Keratinocyte (primary cell): Measurements from ENCODE around the gene ANOS1. TPM values are rescaled to one million over a fixed set of nuclear protein-coding genes. Genes with fewer than 3 reads are reported as not detected.

Source experiments
- DNase-seq: peaks from one replicate; pipeline ENCODE4 v3.0.0-alpha.2; 2011; ENCODE audit warnings: low read depth, missing footprints, low spot score
- FAIRE-seq: peaks from 2 replicates; lab custom pipeline; 2011; peaks lifted over from hg19 to GRCh38; lab: Jason Lieb, UNC
- H2AFZ ChIP-seq: 2 replicates; pipeline ENCODE4 v1.6.0; 2012; ENCODE audit warnings: low read length, control low read depth, inconsistent platforms; ENCODE audit not compliant: control insufficient read depth
- H3K27ac ChIP-seq: 2 replicates; pipeline ENCODE4 v1.5.1; 2011; ENCODE audit warnings: low read length; ENCODE audit not compliant: control insufficient read depth, insufficient read depth
- H3K27me3 ChIP-seq: 3 replicates; pipeline ENCODE4 v1.6.0; 2011; ENCODE audit warnings: low read length; ENCODE audit not compliant: control insufficient read depth, insufficient read depth; ENCODE audit errors: extremely low read depth
- H3K36me3 ChIP-seq, 2 experiments: 2 replicates in 1 of 2; 3 replicates in 1 of 2; pipeline ENCODE4 v1.5.1; 2011; ENCODE audit warnings: low read length in 2 of 2, mild to moderate bottlenecking in 1 of 2; ENCODE audit not compliant: control insufficient read depth in 2 of 2, insufficient read depth in 2 of 2; ENCODE audit errors: extremely low read depth in 1 of 2
- H3K4me1 ChIP-seq: 3 replicates; pipeline ENCODE4 v1.5.1; 2011; ENCODE audit warnings: low read length; ENCODE audit not compliant: control insufficient read depth, insufficient read depth; ENCODE audit errors: extremely low read depth
- H3K4me2 ChIP-seq: 3 replicates; pipeline ENCODE4 v1.6.0; 2011; ENCODE audit warnings: low read depth, low read length; ENCODE audit not compliant: control insufficient read depth, insufficient read depth; ENCODE audit errors: extremely low read depth
- H3K4me3 ChIP-seq, 3 experiments: fragments of 200-600 bp in 1 of 3; sonication (generic) in 1 of 3; 2 replicates in 2 of 3; 3 replicates in 1 of 3; pipeline ENCODE4 v1.5.1; 2011 to 2016; ENCODE audit warnings: low read length in 3 of 3, mild to moderate bottlenecking in 3 of 3, control low read depth in 2 of 3, inconsistent platforms in 1 of 3, low read depth in 1 of 3, mixed read lengths in 1 of 3, mixed run types in 1 of 3, moderate library complexity in 1 of 3; ENCODE audit not compliant: control insufficient read depth in 2 of 3, insufficient read depth in 2 of 3; ENCODE audit errors: extremely low read depth in 1 of 3
- H3K79me2 ChIP-seq: 2 replicates; pipeline ENCODE4 v1.6.0; 2012; ENCODE audit warnings: low read length; ENCODE audit not compliant: control insufficient read depth, insufficient read depth
- H3K9ac ChIP-seq: 3 replicates; pipeline ENCODE4 v1.6.0; 2011; ENCODE audit warnings: low read length; ENCODE audit not compliant: control insufficient read depth, insufficient read depth; ENCODE audit errors: extremely low read depth
- H3K9me1 ChIP-seq: 3 replicates; pipeline ENCODE4 v1.6.0; 2011; ENCODE audit warnings: low read length; ENCODE audit not compliant: control insufficient read depth, insufficient read depth; ENCODE audit errors: extremely low read depth
- H3K9me3 ChIP-seq: 2 replicates; pipeline ENCODE4 v1.5.1; 2012; ENCODE audit warnings: low read depth, low read length; ENCODE audit not compliant: control insufficient read depth
- H4K20me1 ChIP-seq: 3 replicates; pipeline ENCODE4 v1.6.0; 2011; ENCODE audit warnings: low read length; ENCODE audit not compliant: control insufficient read depth, insufficient read depth; ENCODE audit errors: extremely low read depth
- EZH2 ChIP-seq: IDR thresholded peaks from one replicate; pipeline ENCODE4 v1.6.1; 2012; ENCODE audit warnings: inconsistent platforms, mild to moderate bottlenecking, low read length, moderate library complexity
- dilution Hi-C: fragments of 300-500 bp; cut with MboI; formaldehyde crosslinking; loops from one replicate; pipeline ENCODE4 v1.7.0; 2020; ENCODE audit warnings: low sequenced_read_pairs; ENCODE audit not compliant: extremely low pct_ligation_motif_present
- polyA plus RNA-seq, 5 experiments: library from polyadenylated mRNA; depleted of rRNA in 3 of 5; stranded (reverse) in 3 of 5; stranded (forward) in 1 of 5; unstranded in 1 of 5; fragments of >200 nt; gene quantifications; 1 replicate in 1 of 5; 2 replicates in 3 of 5; 3 replicates in 1 of 5; pipeline versions ENCODE4 v1.2.1 to v1.2.3, GENCODE V29; 2011 to 2012; ENCODE audit warnings: missing spikeins in 2 of 5, low read depth in 1 of 5, low replicate concordance in 1 of 5
- TF ChIP-seq, protein P1 (sequence below), 3 experiments: IDR thresholded peaks in 1 of 3; conservative IDR thresholded peaks in 1 of 3; optimal IDR thresholded peaks in 1 of 3; 2 replicates in 2 of 3; 3 replicates in 1 of 3; pipeline versions ENCODE3 to v1.5.1; 2011; ENCODE audit warnings: low read length in 3 of 3, mild to moderate bottlenecking in 3 of 3, moderate library complexity in 2 of 3, control low read depth in 1 of 3, inconsistent platforms in 1 of 3; ENCODE audit not compliant: insufficient read depth in 2 of 3; ENCODE audit errors: extremely low read depth in 1 of 3

The ANOS1 gene
- polyA plus RNA-seq, 1 donor (not counting 4 experiments of a cell fraction or from before 2014, with no cell fraction given), result 4.0 TPM

DNA sequence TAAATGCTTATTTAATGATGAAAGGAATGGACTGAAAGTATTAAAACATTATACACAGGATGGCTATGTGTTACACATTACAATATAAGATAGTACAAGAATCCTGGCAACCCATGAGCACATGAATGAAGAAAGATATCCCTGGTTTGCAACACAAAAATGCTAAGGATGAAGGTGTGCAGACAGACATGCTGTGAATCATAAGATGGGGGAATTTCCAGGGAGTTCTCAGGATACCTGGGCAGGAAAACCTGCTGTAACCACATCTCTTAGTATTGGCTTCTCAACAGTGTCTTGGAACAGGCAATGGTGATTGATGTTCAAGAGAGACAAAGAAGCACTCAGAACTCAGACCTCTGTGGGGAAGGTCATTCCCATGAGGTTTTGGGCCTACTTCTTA, 23.9 kb upstream of the ANOS1 start:
- Histone ChIP-seq H3K4me3 (no peak overlapping the region), H3K4me1 (peaks cover 13% of the 10 kb centered on the region), H2AFZ (no peak overlapping the region), H4K20me1 (no peaks in the 10 kb centered on the region), H3K9me3 (peaks cover 4% of the 10 kb centered on the region), H3K36me3 (no peaks in the 10 kb centered on the region), H3K27ac (no peak overlapping the region), H3K27me3 (no peaks in the 10 kb centered on the region), H3K4me2 (no peak overlapping the region), H3K9me1 (no peaks in the 10 kb centered on the region), H3K9ac (no peak overlapping the region), H3K79me2 (no peaks in the 10 kb centered on the region)
- dilution Hi-C loops, result no loop called here
- FAIRE-seq (no peak), DNase-seq (no peak)
- TF ChIP-seq EZH2, result no peak
- TF ChIP-seq, protein P1, sequence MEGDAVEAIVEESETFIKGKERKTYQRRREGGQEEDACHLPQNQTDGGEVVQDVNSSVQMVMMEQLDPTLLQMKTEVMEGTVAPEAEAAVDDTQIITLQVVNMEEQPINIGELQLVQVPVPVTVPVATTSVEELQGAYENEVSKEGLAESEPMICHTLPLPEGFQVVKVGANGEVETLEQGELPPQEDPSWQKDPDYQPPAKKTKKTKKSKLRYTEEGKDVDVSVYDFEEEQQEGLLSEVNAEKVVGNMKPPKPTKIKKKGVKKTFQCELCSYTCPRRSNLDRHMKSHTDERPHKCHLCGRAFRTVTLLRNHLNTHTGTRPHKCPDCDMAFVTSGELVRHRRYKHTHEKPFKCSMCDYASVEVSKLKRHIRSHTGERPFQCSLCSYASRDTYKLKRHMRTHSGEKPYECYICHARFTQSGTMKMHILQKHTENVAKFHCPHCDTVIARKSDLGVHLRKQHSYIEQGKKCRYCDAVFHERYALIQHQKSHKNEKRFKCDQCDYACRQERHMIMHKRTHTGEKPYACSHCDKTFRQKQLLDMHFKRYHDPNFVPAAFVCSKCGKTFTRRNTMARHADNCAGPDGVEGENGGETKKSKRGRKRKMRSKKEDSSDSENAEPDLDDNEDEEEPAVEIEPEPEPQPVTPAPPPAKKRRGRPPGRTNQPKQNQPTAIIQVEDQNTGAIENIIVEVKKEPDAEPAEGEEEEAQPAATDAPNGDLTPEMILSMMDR (optimal IDR thresholded peaks at IDR 0.05 in 1 of 3, IDR thresholded peaks at IDR 0.05 in 1 of 3, conservative IDR thresholded peaks at IDR 0.05 in 1 of 3; ENCODE audit: extremely low read depth in 1 of 3, insufficient read depth in 2 of 3, low read length in 3 of 3), result no peak

- TF ChIP-seq, protein P1 (optimal IDR thresholded peaks at IDR 0.05 in 1 of 3, IDR thresholded peaks at IDR 0.05 in 1 of 3, conservative IDR thresholded peaks at IDR 0.05 in 1 of 3; ENCODE audit: extremely low read depth in 1 of 3, insufficient read depth in 2 of 3, low read length in 3 of 3), result peak; percentile 13 to 25 (median 23)
- TF ChIP-seq EZH2, result no peak
- FAIRE-seq, result no peak
Observed at GRCh38 chrX:8755116-8755515, 23.2 kb upstream of the ANOS1 start.

More at GRCh38 chrX:8755116-8755515, 23.2 kb upstream of the ANOS1 start:
- Histone ChIP-seq H3K9me1 (no peaks in the 10 kb centered on the region), H3K79me2 (no peaks in the 10 kb centered on the region), H3K4me3 (no peak overlapping the region), H3K4me2 (no peak overlapping the region), H4K20me1 (no peaks in the 10 kb centered on the region), H3K9me3 (peaks cover 4% of the 10 kb centered on the region), H3K27me3 (no peaks in the 10 kb centered on the region), H3K9ac (no peak overlapping the region), H3K27ac (no peak overlapping the region), H2AFZ (no peak overlapping the region), H3K4me1 (peaks cover 13% of the 10 kb centered on the region), H3K36me3 (no peaks in the 10 kb centered on the region)
- dilution Hi-C loops, result no loop called here
- DNase-seq, result no peak
